ENCODE measurements around the gene CAPN13. TPM values are rescaled to one million over a fixed set of nuclear protein-coding genes. Genes with fewer than 3 reads are reported as not detected.

CAPN13 gene
- total RNA-seq, 1 donor from 2014 or later, result not detected

- H3K9me3 ChIP-seq, result no peaks in the 10 kb centered on the region
- DNase-seq (ENCODE audit: low spot score in 2 of 2), result no peak
- peaks cover 18 to 64% of the 10 kb centered on the region in 2 donors for H3K4me1 ChIP-seq
- TF ChIP-seq, protein P1, sequence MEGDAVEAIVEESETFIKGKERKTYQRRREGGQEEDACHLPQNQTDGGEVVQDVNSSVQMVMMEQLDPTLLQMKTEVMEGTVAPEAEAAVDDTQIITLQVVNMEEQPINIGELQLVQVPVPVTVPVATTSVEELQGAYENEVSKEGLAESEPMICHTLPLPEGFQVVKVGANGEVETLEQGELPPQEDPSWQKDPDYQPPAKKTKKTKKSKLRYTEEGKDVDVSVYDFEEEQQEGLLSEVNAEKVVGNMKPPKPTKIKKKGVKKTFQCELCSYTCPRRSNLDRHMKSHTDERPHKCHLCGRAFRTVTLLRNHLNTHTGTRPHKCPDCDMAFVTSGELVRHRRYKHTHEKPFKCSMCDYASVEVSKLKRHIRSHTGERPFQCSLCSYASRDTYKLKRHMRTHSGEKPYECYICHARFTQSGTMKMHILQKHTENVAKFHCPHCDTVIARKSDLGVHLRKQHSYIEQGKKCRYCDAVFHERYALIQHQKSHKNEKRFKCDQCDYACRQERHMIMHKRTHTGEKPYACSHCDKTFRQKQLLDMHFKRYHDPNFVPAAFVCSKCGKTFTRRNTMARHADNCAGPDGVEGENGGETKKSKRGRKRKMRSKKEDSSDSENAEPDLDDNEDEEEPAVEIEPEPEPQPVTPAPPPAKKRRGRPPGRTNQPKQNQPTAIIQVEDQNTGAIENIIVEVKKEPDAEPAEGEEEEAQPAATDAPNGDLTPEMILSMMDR (IDR thresholded peaks at IDR 0.05), result no peak
- peak overlapping the region; percentile 91 to 94 for H3K27ac ChIP-seq
- no peak overlapping the region for H3K4me3 ChIP-seq
- intact Hi-C loops (cut with DNase I), result loop anchor here (5.0 kb wide), 5 partner anchors 109 to 474 kb away; partner anchors contain the start of gene LBH
- no peaks in the 10 kb centered on the region for H3K36me3 ChIP-seq
- H3K27me3 ChIP-seq, result no peaks in the 10 kb centered on the region
These were observed 115.9 kb downstream of the CAPN13 start for GRCh38 chr2:30691091-30691947.

DNA sequence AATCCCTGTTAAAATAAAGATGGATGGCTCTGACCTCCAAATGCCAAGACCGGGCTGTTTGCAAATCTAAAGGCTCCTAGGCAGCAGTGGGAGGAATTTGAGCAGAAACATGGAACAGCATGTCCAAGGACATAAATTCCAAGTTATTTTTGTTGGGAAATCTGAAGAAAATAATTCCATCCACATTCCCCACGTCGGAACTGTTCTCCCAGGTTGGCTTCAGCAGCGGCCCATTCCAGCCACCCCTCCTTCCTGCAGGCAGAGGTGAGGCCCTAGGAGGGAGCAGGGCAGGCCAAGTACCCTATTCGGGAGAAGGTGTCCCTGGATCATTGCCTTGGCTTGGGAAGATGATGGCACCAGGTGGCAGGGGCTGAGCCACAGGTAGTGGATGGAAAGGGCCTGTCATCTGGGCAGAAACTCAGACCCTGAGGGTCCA is 117.1 kb downstream of the CAPN13 start:
- Histone ChIP-seq H3K9me3 (no peaks in the 10 kb centered on the region), H3K36me3 (no peaks in the 10 kb centered on the region), H3K27ac (peak overlapping the region; percentile 91 to 94), H3K4me1 (peaks cover 18 to 59% of the 10 kb centered on the region in 2 donors), H3K4me3 (no peak overlapping the region), H3K27me3 (no peaks in the 10 kb centered on the region)
- intact Hi-C loops (cut with DNase I), result loop anchor here (5.0 kb wide), 5 partner anchors 108 to 473 kb away; partner anchors contain the start of gene LBH
- TF ChIP-seq, protein P1 (IDR thresholded peaks at IDR 0.05), result no peak
- DNase-seq (ENCODE audit: low spot score in 2 of 2), result peak in 1 of 2 donors; percentile 86

GRCh38 chr2:30689496-30690125 is 117.6 kb downstream of the CAPN13 start:
- Histone ChIP-seq H3K27me3 (no peaks in the 10 kb centered on the region), H3K27ac (peak overlapping the region; percentile 91 to 94), H3K4me1 (peaks cover 18 to 57% of the 10 kb centered on the region in 2 donors), H3K36me3 (no peaks in the 10 kb centered on the region), H3K9me3 (no peaks in the 10 kb centered on the region), H3K4me3 (no peak overlapping the region)
- intact Hi-C loops (cut with DNase I), result loop anchor here (5.0 kb wide), 6 partner anchors 62 to 472 kb away; partner anchors contain the start of gene LBH
- TF ChIP-seq, protein P1 (IDR thresholded peaks at IDR 0.05), result no peak
- DNase-seq (ENCODE audit: low spot score in 2 of 2), result no peak

- TF ChIP-seq, protein P1 (IDR thresholded peaks at IDR 0.05), result no peak
- Histone ChIP-seq H3K4me3 (no peak overlapping the region), H3K27ac (peak overlapping the region; percentile 91 to 94), H3K4me1 (peaks cover 15 to 52% of the 10 kb centered on the region in 2 donors), H3K27me3 (no peaks in the 10 kb centered on the region), H3K9me3 (no peaks in the 10 kb centered on the region), H3K36me3 (no peaks in the 10 kb centered on the region)
- intact Hi-C loops (cut with DNase I), result loop anchor here (5.0 kb wide), 1 partner anchor 62 kb away; no protein-coding TSS in a partner anchor
- DNase-seq (ENCODE audit: low spot score in 2 of 2), result no peak
These were observed 118.3 kb downstream of the CAPN13 start for GRCh38 chr2:30688956-30689401.

- intact Hi-C loops (cut with DNase I), result loop anchor here (5.0 kb wide), 1 partner anchor 59 kb away; no protein-coding TSS in a partner anchor
- Histone ChIP-seq H3K27ac (no peak overlapping the region), H3K4me1 (peaks cover 13 to 36% of the 10 kb centered on the region in 2 donors), H3K27me3 (no peaks in the 10 kb centered on the region), H3K4me3 (no peak overlapping the region), H3K9me3 (no peaks in the 10 kb centered on the region), H3K36me3 (no peaks in the 10 kb centered on the region)
- no peak for DNase-seq (ENCODE audit: low spot score in 2 of 2)
- TF ChIP-seq, protein P1 (IDR thresholded peaks at IDR 0.05), result no peak
These were observed 120.6 kb downstream of the CAPN13 start for GRCh38 chr2:30686669-30687068.
